HepG2 (cell line): Measurements from ENCODE around the gene AP3D1. TPM values are rescaled to one million over a fixed set of nuclear protein-coding genes. Genes with fewer than 3 reads are reported as not detected.

Experiments used
- FOXK1 ChIP-seq: sonication (generic); formaldehyde crosslinking; IDR thresholded peaks from 2 replicates; pipeline ENCODE4 v1.4.0; 2020; ENCODE audit warnings: low read depth, missing genetic modification reagents, borderline replicate concordance
- HDAC6 ChIP-seq: fragments of 200-600 bp; sonication (generic); IDR thresholded peaks from 2 replicates; pipeline ENCODE4 v1.7.0; 2017; ENCODE audit warnings: mild to moderate bottlenecking, antibody characterized with exemption, low read length, low read depth
- KAT2B ChIP-seq: fragments of 150-350 bp; IDR thresholded peaks from 2 replicates; pipeline ENCODE4 v1.6.1; 2014; ENCODE audit warnings: low read depth, low read length, borderline replicate concordance
- MAFF ChIP-seq: IDR thresholded peaks from 2 replicates; pipeline ENCODE4 v1.6.1; 2011; ENCODE audit warnings: low read depth, low read length, improper control_type of control experiment
- MEF2D ChIP-seq: sonication (generic); formaldehyde crosslinking; IDR thresholded peaks from 2 replicates; pipeline ENCODE4 v1.5.1; 2020; ENCODE audit warnings: mild to moderate bottlenecking, missing genetic modification reagents
- MYNN ChIP-seq: sonication (generic); formaldehyde crosslinking; IDR thresholded peaks from 2 replicates; pipeline ENCODE4 v1.4.0; 2020; ENCODE audit warnings: mild to moderate bottlenecking, low read depth, missing genetic modification reagents
- NFE2L2 ChIP-seq: fragments of 150-350 bp; IDR thresholded peaks from 2 replicates; pipeline ENCODE4 v1.6.1; 2014; ENCODE audit warnings: low read length
- NFKBIZ ChIP-seq: IDR thresholded peaks from 2 replicates; pipeline ENCODE4 v1.6.1; 2018; ENCODE audit warnings: missing genetic modification reagents, missing compliant biosample characterization
- NRL ChIP-seq: sonication (generic); formaldehyde crosslinking; IDR thresholded peaks from 2 replicates; pipeline ENCODE4 v1.5.0; 2020; ENCODE audit warnings: missing genetic modification reagents, mild to moderate bottlenecking, moderate library complexity, borderline replicate concordance
- PHB2 ChIP-seq: fragments of 450-650 bp; IDR thresholded peaks from 2 replicates; pipeline ENCODE4 v1.6.1; 2018; ENCODE audit not compliant: partially characterized antibody
- PREB ChIP-seq: sonication (generic); formaldehyde crosslinking; IDR thresholded peaks from 2 replicates; pipeline ENCODE4 v1.4.0; 2020; ENCODE audit warnings: missing genetic modification reagents
- SKIL ChIP-seq: sonication (generic); formaldehyde crosslinking; IDR thresholded peaks from 2 replicates; pipeline ENCODE4 v1.8.0; 2022; ENCODE audit warnings: missing genetic modification reagents, mild to moderate bottlenecking, moderate library complexity, borderline replicate concordance
- USF2 ChIP-seq, 2 experiments: sonication (generic) in 1 of 2; formaldehyde crosslinking in 1 of 2; IDR thresholded peaks; 2 replicates each; pipeline versions ENCODE4 v1.5.1 to v1.6.1; 2011 to 2020; ENCODE audit warnings: borderline replicate concordance in 1 of 2, low read depth in 1 of 2, low read length in 1 of 2, mild to moderate bottlenecking in 1 of 2, missing genetic modification reagents in 1 of 2, moderate library complexity in 1 of 2
- ZNF225 ChIP-seq: sonication (generic); formaldehyde crosslinking; IDR thresholded peaks from 2 replicates; pipeline ENCODE4 v1.4.0; 2020; ENCODE audit warnings: mild to moderate bottlenecking, missing genetic modification reagents
- ZNF430 ChIP-seq: sonication (generic); formaldehyde crosslinking; IDR thresholded peaks from 2 replicates; pipeline ENCODE4 v1.9.0; 2021; ENCODE audit warnings: mild to moderate bottlenecking, missing genetic modification reagents
- ZNF558 ChIP-seq: sonication (generic); formaldehyde crosslinking; IDR thresholded peaks from 2 replicates; pipeline ENCODE4 v1.9.0; 2022; ENCODE audit warnings: mild to moderate bottlenecking, missing genetic modification reagents, borderline replicate concordance
- ZNF660 ChIP-seq: sonication (generic); formaldehyde crosslinking; IDR thresholded peaks from 2 replicates; pipeline ENCODE4 v1.5.1; 2020; ENCODE audit warnings: mild to moderate bottlenecking, low read depth, missing genetic modification reagents, borderline replicate concordance
- ZNF740 ChIP-seq: sonication (generic); formaldehyde crosslinking; IDR thresholded peaks from 2 replicates; pipeline ENCODE4 v1.4.0; 2020; ENCODE audit warnings: missing genetic modification reagents
- polyA plus RNA-seq, 8 experiments: library from polyadenylated mRNA; depleted of rRNA in 3 of 8; stranded (reverse) in 7 of 8; unstranded in 1 of 8; fragments of >200 nt; fragmentation: Illumina TruSeq in 4 of 8; extraction: Trizol in 4 of 8; gene quantifications; 2 replicates each; pipeline versions ENCODE4 v1.2.1 to v1.2.3, GENCODE V29; 2011 to 2016; ENCODE audit warnings: low read depth in 4 of 8, missing spikeins in 1 of 8, mixed read lengths in 1 of 8; ENCODE audit not compliant: insufficient read depth in 1 of 8
- total RNA-seq, 5 experiments: library from RNA; depleted of rRNA; stranded (reverse); fragments of >200 nt; fragmentation: Illumina TruSeq; extraction: Trizol; gene quantifications; 2 replicates each; pipeline ENCODE4 v1.2.3, GENCODE V29; 2016; ENCODE audit warnings: low read depth in 1 of 5

AP3D1 gene
- total and polyA plus RNA-seq, 2 of the 13 experiments (the other 11 are each of a cell fraction or from before 2014, with no cell fraction given): 68.0 to 82.6 TPM

GRCh38 chr19:2050991-2051772 lies 100.2 kb downstream of the AP3D1 start, which contains the start of gene MKNK2 (continued):
- TF ChIP-seq USF2 (IDR thresholded peaks at IDR 0.05; ENCODE audit: low read depth, low read length): no peak
- no peak for TF ChIP-seq USF2 (CRISPR knock-in tag; IDR thresholded peaks at IDR 0.05; ENCODE audit: borderline replicate concordance)
- TF ChIP-seq ZNF660 (CRISPR knock-in tag): no peak
- TF ChIP-seq NRL (CRISPR knock-in tag): peak; percentile 67; the same call in 1 of the 2 replicates
- no peak for TF ChIP-seq SKIL (CRISPR knock-in tag)
- no peak for TF ChIP-seq PHB2
- TF ChIP-seq FOXK1 (CRISPR knock-in tag): peak; percentile 43; the same call in 1 of the 2 replicates
- TF ChIP-seq ZNF740 (CRISPR knock-in tag): no peak
- no peak; the same call in 1 of the 2 replicates for TF ChIP-seq ZNF225 (CRISPR knock-in tag)
- TF ChIP-seq KAT2B: no peak
- TF ChIP-seq NFKBIZ (CRISPR knock-in tag): no peak
- no peak for TF ChIP-seq NFE2L2
- no peak for TF ChIP-seq PREB (CRISPR knock-in tag)
- TF ChIP-seq HDAC6: no peak
- TF ChIP-seq ZNF558: no peak
- no peak; the same call in none of the 2 replicates for TF ChIP-seq ZNF430 (CRISPR knock-in tag)
- TF ChIP-seq MAFF: no peak
- TF ChIP-seq MEF2D (CRISPR knock-in tag): 0 out of 2 replicates have a peak, but pooled peaks have one; percentile 32
- no peak for TF ChIP-seq MYNN
